AML-193 (cell line): ENCODE results near the gene RLIM.
"Not testable (repeated sequence)": the region's sequence is repeated elsewhere in the genome, so short reads cannot be mapped to it uniquely, and the experiment has no call there.

ENCODE experiments used
- DNase-seq, 2 experiments: peaks; one replicate each; lab custom pipeline; 2025; lab: John Stamatoyannopoulos, UW

RLIM gene

DNA sequence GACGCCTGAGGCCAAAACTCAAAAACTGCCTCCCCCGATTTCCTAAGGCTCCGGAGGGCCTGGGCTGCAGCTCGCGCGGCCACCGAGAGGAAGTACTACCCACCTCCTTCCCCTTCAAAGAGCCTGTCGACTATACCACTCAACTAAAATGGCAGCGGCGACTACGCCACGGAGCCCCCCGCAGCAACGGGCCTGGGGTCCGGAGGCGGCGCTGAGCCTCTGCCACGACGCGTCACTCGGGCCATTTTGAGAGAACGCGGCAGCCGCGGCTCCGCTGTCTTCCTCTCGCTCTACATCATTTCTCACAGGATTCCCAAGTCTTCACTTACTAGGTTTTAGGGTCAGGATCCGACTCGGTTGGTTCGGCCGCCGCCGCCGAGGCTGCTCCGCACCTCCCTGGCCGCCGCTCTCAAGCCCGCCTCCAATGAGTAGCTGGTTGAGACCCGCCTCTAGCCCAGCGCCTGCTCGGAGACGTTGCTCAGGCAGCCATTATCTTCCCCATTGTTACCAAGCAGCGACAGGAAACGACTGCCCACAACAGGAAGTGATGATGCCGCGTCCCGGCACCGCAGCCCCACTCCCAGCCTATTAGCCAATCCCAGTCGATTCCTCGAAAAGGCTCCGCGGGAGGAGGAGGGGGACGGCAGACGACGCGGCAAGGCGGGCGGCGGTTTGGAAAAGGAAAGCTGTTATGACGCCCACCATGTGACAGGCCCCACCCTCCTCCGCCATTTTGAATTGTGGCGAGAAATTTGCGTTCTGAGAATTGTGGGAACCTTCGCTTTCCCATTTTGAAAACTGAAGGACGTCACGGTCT is at the start of gene RLIM:
RLIM (minus strand) TSS at position 532 of the 817 bp plus-strand sequence. CDS start 18,647 bp downstream, outside the sequence.
- DNase-seq = peak; percentile 71 to 75

DNA sequence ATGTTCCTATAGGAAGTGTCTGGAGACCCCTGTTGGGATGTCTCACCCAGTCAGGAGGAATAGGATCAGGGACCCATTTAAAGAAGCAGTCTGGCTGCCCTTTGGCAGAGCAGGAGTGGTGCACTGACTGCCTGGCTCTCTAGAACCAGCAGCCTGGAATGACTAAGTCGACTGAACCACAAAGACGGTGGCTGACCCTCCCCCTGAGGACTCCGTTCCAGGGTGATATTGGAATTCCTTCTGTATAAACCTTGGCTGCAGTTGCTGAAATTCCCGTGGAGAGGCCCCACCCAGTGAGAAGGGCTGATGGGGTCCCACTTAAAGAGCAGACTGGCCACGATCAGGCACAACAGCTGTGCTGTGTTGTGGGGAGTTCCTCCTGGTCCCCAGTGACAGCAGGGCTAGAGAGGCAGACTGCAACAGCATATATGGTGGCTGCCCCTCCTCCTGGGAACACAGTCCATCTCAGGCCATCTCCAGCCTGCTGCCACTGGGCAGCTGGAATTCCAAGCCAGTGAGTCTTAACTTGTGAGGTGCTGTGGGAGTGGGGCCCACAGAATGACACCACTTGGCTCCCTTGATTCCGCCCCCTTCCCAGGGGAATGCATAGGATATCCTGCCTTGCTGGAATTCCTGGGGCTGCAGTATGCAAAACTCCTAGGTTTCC is 41.8 kb upstream of the RLIM start:
- no peak for DNase-seq

DNA sequence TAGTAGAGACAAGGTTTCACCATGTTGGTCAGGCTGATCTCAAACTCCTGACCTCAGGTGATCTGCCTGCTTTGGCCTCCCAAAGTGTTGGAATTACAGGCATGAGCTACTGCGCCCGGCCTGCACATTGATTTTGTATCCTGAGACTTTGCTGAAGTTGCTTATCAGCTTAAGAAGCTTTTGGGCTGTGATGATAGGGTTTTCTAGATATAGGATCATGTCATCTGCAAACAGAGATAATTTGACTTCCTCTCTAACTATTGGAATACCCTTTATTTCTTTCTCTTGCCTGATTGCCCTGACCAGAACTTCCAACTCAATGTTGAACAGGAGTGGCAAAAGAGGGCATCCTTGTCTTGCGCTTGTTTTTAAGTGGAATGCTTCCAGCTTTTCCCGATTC is 40.5 kb upstream of the RLIM start:
- not testable (repeated sequence) for DNase-seq

GRCh38 chrX:74636749-74637314 is 22.4 kb upstream of the RLIM start:
- no peak for DNase-seq

DNA sequence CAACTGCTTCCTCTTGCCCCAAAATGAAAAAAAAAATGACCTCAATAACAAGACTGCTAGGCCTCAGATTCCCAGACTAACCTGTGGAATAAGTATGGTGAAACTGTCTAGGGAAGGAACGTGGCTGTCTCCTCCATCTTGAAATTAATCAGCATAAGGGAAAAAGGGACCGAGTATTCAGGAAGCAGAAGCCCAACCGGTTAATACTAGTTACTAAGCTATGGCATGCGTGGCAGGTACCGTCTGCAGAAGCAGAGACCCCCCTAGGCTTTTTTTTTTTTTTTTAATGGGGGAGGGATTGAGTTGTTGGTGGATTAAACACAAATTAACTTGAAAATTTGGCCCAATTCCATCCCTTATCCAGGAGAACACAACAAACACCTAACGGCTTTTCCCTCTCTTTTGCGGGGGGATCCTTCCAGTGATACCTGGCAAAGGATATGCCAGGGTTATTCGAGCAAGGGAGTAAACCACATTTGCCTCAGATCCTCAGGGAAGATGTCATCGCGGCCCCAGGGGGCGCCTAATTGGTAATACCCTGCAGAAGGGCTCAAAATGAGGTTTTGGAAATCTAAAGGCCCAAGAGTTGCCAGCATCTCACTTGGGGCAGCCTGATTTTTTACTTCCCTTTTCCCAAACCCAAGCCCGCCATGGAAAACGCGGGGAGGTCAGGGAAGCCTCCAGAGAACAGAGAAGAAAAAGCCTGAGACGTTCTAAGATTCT is 893 bp downstream of the RLIM start:
- DNase-seq = peak; percentile 10 to 25

DNA sequence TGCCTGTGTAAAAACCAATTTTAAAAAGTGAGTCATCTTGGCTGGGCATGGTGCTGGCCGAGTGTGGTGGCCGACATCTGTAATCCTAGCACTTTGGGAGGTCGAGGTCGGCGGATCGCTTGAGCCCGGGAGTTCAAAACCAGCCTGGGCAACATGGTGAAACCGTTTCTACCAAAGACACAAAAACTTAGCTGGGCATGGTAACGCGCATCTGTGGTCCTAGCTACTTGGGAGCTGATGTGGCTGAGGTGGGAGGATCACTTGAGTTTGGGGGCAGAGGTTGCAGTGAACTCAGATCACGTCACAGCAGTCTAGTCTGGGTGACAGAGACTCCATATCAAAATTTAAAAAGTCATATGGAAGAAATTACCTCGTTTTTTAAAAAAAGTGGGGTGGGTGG is 7.6 kb downstream of the RLIM start:
- DNase-seq = no peak

- no peak for DNase-seq
Observed at GRCh38 chrX:74606342-74606741, 8.1 kb downstream of the RLIM start.

GRCh38 chrX:74603040-74603439 is 11.4 kb downstream of the RLIM start:
- DNase-seq = no peak

GRCh38 chrX:74602142-74602541 is 12.3 kb downstream of the RLIM start:
- no peak for DNase-seq

GRCh38 chrX:74593593-74593992 is 20.8 kb downstream of the RLIM start:
- no peak for DNase-seq

- no peak for DNase-seq
Observed at GRCh38 chrX:74585766-74586165, 28.7 kb downstream of the RLIM start.

DNA sequence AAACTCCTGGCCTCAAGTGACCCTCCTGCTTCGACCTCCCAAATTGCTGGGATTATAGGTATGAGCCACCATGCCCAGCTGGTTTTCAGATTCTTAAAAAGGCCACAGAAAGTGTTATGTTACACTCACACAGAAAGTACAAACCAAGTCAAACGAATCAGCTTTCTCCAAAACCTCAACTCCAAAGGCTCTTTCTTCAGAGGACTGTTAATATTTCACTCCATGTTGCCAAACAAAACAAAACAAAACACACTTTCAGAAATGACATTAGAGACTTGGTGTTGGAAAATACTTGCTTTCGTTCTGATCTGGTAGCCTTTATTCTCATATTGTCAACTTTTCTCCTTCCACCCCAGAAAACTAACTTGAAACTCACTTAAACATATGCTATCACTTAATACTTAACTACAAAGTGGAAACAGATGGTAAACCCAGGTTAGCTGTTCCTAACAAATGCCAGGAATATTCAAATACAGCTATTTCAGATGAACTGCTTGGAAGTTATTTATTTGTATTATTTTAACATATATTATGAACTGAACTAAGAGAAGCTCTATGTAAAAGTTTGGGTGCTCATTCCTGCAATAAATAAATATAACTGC is 34.7 kb downstream of the RLIM start:
- no peak for DNase-seq

DNA sequence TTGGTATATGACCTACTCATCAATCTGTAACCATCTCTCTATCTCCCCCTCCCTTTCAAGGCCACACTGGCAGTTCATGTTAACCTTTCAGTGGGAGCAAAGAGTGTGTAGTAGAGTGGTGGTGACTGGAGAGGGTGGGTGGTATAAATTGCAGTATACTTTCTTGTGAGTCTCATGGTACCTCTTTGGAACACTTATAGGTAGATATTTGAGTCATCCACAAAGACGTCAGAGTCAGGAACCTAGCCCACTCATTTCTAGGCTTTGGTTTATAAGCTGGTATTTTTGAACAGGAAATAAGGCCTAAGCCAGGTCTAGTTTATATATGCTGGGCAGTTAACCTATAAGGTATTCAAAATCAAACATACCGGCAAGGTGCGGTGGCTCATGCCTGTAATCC is 36.3 kb downstream of the RLIM start:
- no peak for DNase-seq

GRCh38 chrX:74557378-74557777 is 57.0 kb downstream of the RLIM start:
- DNase-seq = no peak

- DNase-seq = no peak
Observed at GRCh38 chrX:74551934-74552333, 62.5 kb downstream of the RLIM start.

- peak; percentile 56 to 60 for DNase-seq
Observed at GRCh38 chrX:74550295-74550802, 64.1 kb downstream of the RLIM start.

- DNase-seq = no peak
Observed at GRCh38 chrX:74546984-74547383, 67.4 kb downstream of the RLIM start.

DNA sequence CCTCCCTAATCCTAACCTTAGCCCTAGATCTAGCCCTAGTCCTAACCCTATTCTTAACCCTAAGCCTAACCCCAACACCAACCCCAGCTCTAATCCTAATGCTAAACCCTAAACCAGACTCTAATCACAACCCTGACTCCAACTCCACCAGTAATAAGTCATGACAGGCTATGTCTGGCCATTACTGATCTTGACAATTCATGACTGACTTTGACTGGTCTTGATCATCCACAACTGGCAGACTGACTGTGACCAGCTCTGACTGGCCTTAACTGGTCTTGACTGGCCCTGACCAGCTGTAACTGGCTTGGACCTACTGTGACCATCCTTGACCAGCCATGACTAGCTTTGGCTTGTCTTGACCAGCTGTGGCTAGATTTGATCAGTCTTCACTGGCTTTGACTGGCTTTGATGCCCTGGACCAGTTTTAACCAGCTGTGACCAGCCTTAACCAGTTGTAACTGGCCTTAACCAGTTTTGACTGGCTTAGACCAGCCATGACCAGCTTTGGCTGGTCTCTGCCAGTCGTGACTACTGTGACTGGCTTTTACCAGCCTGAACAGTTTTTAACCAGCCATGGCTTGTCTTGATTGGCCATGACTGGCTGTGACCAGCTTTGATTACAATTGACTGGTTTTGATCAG is 68.4 kb downstream of the RLIM start:
- DNase-seq = no peak

DNA sequence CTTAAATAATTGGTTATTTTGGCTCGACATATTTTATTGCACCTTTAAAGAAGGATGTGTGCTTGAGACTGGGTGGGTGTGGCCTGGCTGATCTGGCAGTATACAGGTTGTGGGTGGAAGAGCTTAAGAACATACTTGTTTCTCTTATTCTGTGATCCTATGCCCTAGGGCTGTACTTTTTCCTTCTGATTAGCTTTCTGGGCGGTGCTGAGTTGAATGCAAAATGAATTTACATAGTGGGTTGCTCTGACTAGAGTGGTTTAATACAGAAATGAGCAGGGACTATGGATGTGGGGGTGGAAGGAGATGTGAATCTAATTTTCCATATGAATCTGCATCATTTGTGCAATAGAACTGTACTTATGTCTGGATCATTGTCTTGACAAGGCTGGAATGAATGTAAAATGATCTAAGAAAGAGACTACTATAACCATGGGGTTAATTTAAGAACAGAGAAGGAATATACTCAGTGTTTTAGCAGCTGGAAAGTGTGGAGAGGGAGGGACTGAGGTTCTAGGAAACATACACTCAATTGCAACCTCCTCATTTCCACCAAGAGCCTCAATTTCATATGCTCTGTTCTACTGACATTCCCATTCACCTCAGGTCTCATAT is 73.7 kb downstream of the RLIM start:
- no peak for DNase-seq

- DNase-seq = peak; percentile 10 to 36
Observed at GRCh38 chrX:74536832-74537371, 77.5 kb downstream of the RLIM start.
